NCI-H2107 (cell line): Measurements from ENCODE around the gene TREH.
A peak's percentile ranks its signal among the peaks of the same experiment; 100 is the strongest.

Experiments used
- DNase-seq: peaks from one replicate; lab custom pipeline; 2025; lab: John Stamatoyannopoulos, UW

Gene TREH

DNA sequence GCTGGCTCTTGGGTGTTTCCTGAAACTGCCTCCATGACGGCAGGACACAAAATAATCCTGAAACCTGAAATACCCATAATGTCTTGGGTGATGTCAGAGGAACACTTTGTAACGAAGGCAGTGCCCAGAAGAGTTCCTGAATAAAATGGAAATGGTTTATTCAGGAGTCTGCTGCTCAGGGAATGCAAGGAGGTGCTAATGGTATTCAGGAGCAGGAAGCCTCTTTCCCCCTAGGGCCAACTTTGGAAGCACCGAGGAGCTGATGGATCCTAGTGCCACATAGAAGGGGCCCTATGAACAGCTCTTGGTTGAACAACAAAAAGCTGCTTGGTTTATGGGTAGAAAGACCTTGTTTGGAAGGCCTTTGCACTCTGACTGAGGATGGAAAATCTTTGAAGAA, 15.5 kb downstream of the TREH start:
- DNase-seq: no peak

DNA sequence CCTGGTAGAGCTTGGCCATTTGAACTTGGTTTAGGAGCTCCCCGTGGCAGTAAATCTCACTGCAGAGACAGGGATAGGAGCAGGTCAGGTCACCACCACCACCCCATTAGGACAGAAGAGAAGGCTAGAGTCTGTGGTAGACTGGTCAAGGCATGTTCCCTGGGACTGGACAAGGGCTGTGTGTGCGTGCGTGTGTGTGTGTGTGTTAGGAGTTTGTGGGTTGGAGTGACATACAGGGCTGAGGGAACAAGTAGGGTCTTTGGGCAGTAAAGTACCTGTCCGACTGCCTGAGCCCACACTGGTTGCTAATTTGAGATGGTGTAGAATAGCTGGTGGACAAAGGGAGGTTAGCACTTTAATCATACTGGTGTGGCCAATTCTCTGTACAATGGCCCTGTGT, 16.1 kb downstream of the TREH start:
- no peak for DNase-seq

DNA sequence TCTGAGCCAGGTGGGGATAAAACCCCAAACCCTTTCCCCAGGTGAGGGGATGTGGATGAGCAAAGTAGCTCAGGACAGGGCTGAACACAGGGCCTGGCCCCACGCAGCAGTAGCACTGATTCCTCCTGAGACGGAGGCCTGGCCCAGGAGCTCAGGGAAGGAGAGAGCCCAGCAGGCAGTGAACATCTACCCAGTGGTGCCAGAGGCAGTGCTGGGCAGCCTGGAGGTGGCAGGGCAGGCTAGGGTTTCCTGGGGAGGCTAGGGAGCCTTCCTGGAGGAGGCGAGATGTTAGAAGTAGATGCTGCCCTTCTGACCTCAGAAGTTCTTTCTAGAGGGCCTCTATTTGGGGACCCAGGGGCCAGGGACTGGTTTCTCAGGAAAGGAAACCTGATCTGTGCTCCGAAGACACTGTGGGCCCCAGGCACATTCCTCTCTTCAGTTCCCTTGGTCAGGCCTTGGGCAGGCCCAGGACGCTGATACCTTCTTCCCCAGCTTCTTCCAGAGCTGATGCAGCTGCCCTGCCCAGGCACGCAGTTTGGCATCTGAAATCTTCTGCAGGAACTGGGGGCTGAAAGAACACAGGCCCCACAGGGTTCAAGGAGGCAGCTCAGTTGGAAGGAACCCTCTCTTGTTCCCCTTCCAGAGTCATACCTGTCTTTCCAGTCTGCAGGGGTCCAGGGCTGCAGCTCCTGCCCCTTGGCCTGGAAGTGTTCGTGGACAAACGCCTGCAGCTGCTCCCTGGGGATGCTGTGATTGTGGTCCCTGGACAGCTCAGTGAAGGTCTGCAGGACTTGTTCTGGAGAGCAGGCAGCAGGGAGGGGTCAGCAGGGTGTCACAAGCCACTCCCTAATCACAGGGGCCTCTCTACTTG, 16.8 kb downstream of the TREH start:
- DNase-seq: no peak

DNA sequence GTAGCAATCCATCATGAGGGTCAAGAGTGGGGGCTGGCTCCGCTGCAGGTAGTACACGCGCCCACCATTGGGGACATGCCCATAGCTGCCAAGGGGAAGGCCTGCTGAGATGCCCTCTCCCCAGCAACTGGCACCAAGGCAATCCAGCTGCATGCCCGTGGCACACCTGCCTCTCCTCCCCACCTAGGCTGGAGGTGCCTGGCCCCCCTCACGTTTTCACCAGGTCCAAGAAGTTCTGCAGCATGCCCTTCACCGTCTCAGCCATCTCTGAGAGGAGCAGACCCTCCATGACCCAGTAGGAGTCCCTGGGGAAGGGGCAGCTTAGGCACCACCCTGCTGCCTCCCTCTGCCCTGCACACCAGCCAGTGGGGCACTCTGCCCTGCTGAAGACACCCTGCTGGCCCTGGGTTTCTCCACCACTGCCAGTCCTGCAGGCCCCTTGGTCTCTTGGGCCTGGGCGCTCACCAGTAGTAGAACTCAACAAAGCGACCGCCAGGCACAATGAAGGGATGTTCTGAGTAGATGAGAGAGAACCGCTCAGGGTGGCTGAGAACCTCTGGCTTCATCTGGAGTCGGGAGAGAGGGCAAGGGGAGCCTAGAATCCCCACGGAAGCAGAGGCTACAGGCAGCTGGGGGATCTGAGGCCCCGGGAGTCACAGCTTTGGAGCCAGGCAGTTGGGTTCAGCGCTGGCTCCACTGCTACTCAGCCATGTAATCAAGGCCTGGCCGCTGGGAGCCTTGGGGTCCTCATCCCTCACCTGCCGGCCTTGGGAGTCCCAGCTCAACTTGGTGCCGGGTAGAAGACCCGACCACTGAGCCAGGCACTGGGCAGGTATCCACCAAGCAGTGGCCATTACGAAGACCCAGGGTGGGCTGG, 17.8 kb downstream of the TREH start:
- no peak for DNase-seq

DNA sequence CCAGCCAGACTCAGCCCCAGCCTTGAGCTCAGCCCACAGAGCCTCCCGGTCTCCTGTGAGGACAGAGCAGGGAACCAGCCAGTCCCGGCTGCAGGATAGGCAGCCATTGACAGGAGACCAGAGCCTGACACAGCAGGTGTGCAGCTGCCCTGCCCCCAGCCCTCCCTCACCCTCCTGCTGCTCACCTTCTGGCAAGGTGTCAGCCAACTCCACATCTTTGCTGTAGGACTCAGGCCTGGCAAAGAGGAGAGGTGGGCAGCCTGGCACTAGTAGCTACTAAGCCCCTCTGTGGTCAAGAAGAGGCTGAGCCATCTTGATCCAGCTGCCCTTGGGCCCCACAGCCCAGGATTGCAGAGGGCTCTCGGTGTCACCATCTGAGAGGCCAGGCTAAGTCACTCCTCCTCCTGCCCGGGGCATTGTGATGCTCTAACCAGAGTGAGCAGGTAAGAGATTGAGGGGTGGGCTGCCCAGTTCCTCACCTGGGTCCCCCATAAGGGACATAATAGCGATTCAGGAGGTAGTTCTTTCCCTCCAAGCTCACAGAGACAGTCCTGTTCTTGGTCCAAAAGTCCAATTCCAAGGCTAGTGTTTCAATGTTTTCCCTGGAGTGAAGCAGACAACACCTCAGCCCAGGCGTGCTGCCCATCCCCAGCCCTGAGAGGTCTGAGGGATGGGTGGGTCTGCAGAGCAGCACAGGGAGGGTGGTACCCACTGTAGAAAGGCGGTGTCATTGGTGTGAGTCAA, 18.6 kb downstream of the TREH start:
- DNase-seq: no peak

DNA sequence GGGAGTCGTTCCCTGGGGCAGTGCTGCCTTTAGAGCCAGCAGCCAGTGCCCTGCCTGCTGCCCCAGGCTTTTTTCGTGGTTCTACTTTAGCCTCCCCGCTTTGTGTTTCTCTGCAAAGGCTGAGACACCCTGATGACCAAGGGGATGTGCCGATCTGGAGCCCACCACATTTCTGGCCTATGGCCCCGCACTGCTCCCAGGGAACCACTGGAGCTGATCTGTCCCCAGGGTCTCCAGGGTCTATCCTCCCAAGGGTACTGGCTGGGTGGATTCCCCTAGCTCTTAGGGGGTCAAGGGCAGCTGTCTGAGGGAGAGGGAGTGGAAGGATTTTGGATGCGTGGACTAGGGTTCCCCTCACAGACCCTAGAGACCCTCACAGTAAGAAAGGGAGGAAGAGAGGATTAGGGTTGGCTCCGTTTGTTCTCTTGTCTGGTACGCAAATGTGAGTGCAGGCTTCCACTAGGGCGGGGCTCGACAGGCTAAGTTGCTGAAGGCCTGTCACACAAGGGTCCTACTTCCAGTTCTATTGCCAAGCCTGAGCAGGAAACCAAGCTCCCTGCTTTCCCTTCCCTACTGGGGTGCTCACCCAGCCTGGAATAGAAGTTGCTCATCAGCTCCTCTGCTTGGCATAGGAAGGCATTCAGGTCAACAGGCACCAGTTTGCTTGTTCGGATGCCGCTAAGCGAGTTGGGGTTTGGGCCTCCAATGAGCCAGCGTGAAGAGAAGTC, 19.3 kb downstream of the TREH start:
- DNase-seq: no peak

DNA sequence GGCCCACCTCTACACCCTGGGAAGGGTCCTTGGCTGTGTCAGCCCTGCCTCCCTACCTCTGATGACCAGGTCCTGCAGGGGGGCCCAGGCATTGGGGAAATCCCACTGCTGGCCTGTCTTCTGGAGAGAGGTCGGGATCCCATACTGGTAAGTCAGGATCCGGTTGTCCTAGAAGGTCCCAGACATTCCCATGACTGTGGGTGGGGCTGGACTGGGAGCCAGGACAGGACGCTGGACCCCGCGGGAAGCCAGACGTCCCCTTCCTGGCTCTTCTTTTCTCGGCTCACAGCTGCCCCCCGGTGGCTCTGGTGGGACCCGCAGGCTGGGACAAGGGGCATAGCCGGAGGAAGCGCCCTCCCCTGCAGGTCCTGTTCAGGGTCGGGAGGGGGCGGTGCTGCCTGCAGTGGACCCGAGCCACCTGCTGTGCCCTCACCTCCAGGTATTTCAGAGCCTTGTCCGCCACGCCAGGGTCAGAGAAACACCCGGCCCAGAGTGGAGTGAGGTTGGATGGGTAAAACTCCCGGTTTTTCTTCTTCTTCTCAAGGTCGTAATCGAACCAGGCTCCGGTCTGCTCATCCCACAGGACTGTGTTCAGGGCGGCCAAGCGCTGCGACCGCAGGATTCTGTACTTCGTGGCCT, 20.0 kb downstream of the TREH start:
- DNase-seq: peak; percentile 66

DNA sequence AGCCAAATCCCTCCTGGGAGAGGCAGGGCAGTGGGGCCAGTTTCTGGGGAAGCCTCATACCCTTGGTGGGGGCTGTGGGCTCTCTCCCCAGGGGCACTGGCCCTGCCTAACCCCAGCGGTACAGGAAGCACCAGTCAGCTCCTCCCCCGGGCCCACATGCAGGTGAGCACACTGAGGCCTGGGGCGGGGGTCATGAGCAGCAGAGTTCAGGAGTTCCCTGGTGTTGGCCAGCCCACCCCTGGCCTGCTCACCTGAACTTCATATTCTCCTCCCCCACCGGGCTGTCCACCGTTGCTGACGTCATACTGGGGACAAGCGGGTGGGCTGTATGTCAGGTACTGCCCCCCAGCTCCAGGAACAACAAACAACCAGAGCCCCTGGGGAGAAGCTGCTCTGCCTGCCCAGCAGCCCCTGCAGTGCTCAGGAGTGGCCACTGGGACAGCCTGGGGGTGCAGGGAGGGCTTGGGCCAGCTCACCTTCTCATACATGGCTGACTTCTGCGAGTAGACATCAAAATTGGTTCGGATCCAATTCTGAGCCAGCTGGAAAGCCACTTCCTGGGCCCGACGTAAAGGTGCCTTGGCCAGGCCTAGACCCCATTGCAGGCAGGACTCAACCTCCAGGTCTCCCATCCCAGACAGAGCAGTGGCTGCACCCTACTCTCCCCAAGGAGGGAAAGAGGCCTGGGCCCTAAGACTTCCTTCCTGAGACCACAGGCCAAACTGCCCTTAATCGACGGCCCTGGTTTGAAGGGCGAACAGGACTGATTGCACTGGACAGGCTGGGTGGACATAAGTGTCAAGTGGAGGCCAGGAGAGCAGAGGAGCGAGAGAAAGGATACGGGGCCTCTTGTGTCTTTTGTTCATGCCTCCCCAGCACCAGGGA, 20.8 kb downstream of the TREH start:
- DNase-seq: no peak

DNA sequence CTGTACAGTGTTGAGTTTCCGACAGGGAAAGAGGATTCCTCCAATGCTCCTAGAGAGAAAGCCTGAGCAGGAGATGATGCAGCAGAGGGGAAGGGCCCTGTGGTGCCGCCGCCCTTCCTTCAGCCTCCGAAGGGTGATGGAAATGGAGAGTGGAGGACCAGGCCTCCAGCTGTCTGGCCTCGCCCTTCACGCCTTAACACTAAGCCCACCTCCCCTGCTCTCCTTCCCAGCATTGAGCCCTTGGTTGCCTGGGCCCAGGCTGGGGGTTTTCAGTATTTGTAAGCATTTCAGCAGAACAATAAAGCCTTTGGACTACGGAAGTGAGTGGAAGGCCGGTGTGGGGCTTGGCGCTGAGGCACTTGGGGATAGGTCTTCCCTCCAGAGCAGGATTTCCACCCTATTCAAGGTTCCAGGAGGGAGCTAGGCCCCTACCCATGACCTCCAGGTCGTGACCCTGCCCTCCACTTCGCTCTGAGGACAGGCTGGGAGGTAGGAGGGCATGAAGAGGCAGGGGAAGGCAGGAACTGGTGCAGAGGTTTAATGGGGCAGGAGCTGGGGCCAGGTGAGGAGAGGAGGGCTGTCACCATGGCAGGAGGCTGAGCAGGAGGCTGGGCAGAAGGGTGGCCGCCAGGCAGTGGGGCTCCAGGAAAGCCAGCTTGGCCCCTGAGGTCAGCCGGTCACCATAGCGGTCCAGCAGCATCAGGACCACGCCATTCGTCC, 21.6 kb downstream of the TREH start:
- DNase-seq: no peak

DNA sequence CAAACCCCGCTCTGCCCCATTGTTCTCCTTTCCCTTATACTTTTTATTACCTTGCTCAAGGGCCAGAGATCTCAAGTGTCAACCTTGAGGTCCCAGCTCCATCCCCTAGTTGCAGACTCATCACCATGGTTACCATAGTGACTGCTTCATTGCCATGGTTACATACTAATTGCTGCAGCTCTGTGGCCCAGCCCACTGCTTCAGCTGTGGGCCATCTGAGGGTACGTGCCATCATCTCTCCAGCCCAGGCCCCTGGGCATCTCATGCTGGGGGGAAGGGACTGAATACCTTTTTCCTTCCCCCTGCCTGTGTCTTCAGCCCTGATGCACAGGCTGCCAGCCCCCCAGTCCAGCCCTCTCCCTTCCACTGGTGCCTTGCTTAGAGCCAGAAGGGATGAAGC, 22.2 kb downstream of the TREH start:
- DNase-seq: no peak

DNA sequence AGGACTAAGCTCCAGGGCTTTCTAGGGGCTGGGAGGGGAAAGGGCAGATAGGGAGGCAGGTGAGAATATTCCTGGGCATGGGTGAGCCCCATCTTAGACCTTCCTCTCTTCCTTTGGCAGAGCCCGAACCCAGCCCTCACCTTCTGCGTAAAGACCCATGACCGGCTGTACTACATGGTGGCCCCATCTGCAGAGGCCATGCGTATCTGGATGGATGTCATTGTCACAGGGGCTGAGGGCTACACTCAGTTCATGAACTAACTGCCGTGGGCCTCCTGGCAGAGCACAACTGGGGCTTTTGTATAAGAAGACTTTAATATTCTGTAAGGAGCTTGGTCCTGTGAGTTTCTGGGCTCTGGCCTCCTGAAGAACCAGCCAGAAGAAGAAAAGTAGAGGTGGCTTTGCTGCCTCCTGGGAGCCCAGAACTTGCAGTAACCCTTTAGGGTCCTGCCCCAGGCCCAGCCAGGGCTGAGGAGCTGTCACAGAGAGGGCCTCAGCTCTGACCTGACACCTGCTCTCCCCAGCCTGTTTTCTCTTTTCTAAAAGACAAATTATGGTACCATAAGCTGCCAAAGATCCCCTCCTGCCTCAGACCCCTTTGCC, 22.8 kb downstream of the TREH start:
- no peak for DNase-seq

DNA sequence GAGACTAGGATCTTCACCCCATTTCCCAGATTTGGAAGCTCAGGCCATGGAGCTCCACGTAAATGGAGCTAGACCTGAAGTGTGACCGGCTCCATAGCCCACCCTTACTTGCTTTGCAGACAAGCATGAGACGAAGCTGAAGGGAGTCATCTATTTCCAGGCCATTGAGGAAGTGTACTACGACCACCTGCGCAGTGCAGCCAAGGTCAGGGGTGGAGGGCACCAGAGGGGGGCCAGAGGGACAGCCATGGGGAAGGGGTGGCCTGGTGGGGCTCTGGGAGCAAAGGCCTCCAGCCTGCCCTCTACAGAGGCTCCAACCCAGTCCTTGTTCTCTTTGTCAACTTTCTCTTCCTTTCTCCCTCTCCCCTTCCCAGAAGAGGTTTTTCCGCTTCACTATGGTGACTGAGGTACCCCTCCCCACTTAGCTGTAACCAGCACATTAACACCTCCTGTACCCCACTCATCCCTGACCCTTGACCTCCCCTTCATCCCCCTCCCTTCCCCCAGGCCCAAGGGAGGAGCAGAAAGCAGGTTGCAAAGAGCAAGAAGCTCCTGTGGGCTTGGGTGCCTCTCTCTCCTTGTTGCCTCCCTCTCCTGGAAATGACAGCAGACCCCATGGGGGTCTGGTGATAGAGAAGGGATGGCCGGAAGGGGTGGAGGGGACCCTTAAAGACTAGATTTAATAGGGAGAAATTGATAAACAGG, 23.8 kb downstream of the TREH start:
- DNase-seq: no peak

DNA sequence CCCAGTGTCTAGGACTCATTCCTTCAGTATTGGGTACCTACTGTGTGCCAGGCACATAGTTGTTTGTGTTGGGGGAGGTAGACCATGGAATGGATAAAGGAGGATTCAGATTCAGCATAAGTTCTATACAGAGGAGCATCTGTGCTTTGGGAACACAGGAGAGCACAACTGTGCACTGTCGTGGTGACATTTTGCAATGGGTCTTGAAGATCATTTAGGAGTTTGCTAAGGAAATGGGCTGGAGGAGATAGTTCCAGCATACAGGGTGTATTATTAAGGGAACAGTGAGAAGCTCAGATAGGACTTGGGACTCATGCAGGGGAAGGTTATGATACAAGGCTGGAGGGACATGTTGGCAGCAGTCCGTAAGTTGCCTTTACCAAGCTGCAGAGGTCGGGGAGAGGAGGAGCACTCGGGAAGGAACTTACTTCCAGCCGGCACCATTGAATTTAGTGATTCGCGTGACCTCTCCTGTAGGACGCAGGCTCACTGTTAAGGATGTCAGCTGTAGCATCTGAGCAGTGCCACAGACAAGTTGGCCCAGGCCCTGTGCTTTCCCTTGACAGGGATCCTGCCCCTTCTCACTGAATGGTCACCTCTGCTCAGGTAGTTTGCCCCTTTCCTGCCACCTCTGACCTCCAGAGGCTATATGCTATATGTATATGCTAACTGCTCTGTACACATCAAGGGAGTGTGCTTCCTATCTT, 25.6 kb downstream of the TREH start:
- DNase-seq: no peak

DNA sequence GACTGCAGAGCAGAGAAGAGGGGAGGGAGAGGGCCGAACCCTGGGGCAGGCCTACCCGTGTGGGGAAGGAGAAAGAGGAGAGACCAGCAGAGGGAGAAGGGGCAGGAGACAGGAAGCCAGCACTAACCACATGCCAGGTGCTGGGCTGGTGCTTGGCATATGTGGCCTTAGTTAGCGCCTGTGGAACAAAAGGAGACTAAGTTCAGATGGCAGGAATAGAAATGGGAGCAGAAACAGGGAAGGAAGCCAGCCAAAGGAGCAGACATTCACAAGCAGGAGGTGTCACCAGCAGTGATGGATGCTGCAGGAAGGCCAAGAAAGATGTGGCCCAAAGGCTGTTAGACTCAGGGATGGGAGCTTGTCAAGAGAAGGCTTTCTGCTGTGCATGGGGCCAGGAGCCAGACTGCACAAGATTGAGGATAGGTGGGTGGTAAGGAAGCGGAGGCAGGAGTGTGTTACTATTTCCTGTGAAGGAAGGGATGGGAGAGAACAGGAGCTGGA, 26.7 kb downstream of the TREH start:
- DNase-seq: no peak

DNA sequence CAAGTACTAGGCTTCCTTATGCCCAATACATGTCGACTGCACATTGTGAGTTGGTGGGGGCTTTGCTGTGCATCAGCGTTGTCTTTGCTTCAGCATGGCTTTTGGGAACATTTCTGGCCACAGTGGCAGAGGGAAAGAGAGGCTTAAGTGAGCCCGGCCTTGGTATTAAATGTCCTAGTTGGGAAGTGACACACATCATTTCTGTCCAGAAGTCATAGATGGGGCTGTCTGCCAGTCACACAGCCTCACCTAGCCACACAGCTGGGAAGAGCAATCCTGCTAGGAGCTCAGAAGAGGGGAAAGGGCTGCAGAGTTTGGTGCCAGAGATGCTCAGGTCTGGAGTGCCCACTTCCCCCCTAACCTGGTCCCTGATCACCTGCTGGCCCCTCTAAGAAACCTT, 27.6 kb downstream of the TREH start:
- DNase-seq: no peak

DNA sequence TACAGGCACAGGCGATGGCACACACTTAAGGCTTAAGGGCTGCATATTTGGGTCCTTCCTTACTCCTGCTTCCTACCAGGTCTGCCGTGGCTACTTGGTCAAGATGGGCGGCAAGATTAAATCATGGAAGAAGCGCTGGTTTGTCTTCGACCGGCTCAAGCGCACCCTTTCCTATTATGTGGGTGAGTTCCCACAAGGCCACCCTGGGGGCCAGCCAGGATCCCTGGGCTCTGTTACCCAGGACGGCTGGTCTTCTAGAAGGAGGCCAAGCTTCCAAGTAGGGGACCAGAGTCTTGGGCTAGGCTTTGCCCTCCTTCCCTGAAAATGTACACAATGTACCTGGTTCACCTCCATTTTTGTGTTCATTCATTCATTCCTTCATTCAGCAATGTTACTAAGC, 29.1 kb downstream of the TREH start:
- no peak for DNase-seq

DNA sequence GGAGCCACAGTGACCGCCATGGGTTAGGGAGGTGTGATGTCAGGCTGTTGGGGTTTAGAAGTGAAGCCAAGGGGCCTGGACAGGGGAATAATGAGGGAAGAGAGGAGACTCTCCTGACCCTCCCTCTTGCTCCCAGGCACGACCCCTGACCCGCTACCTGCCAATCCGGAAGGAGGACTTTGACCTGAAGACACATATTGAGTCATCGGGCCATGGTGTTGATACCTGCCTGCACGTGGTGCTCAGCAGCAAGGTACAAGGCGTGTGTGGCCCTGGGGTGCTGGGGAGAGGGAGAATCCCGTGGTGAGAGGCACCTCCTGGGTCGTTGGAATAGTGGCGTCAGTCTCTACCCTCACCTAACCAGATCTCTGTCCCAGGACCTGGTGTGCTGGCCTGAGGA, 29.5 kb downstream of the TREH start:
- DNase-seq: no peak

DNA sequence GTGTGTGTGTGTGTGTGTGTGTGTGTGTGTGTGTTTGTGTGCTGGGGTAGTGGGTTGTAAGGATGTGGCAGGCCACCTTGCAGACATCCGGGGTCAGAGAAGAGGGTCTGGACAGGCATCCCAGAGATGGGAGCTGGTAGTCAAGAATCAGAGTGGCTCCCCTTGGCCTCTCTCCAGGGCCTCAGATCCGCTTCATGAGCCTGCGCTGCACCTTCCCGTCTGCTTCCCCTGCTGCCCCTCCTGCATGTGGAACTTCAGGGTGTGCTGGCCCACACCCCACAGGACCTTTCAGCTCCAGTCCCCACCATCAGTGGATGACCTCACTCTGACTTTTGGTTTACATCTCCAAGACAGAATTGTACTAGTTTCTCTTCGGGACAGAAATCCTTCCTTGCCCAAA, 31.2 kb downstream of the TREH start:
- DNase-seq: no peak
